Astrocyte (in vitro differentiated cells and primary cell): Measurements from ENCODE around the gene ZC3H18. TPM values are rescaled to one million over a fixed set of nuclear protein-coding genes. Genes with fewer than 3 reads are reported as not detected.

Source experiments
- DNase-seq: peaks from one replicate; pipeline ENCODE4 v3.0.0-alpha.2; 2010; ENCODE audit warnings: low read depth
- FAIRE-seq: peaks from 2 replicates; lab custom pipeline; 2011; peaks lifted over from hg19 to GRCh38; lab: Jason Lieb, UNC
- H2AFZ ChIP-seq: 2 replicates; pipeline ENCODE4 v1.6.0; 2012; ENCODE audit warnings: low read depth, low read length, inconsistent platforms
- H3K27ac ChIP-seq: 2 replicates; pipeline ENCODE4 v1.5.1; 2011; ENCODE audit warnings: low read depth, low read length, inconsistent platforms
- H3K27me3 ChIP-seq: 2 replicates; pipeline ENCODE4 v1.6.0; 2011; ENCODE audit warnings: low read length, inconsistent platforms; ENCODE audit not compliant: insufficient read depth
- H3K36me3 ChIP-seq: 2 replicates; pipeline ENCODE4 v1.5.1; 2011; ENCODE audit warnings: low read length, inconsistent platforms; ENCODE audit not compliant: insufficient read depth
- H3K4me1 ChIP-seq: 2 replicates; pipeline ENCODE4 v1.5.1; 2011; ENCODE audit warnings: low read length, inconsistent platforms; ENCODE audit not compliant: insufficient read depth
- H3K4me2 ChIP-seq: 2 replicates; pipeline ENCODE4 v1.6.0; 2012; ENCODE audit warnings: low read length, inconsistent platforms
- H3K4me3 ChIP-seq: 2 replicates; pipeline ENCODE4 v1.5.1; 2011; ENCODE audit warnings: low read depth, mild to moderate bottlenecking, low read length, inconsistent platforms; ENCODE audit not compliant: insufficient read depth
- H3K79me2 ChIP-seq: 2 replicates; pipeline ENCODE4 v1.6.0; 2012; ENCODE audit warnings: mild to moderate bottlenecking, low read length, inconsistent platforms; ENCODE audit not compliant: insufficient read depth
- H3K9ac ChIP-seq: 2 replicates; pipeline ENCODE4 v1.6.0; 2012; ENCODE audit warnings: mild to moderate bottlenecking, low read length, inconsistent platforms
- H3K9me3 ChIP-seq: 2 replicates; pipeline ENCODE4 v1.5.1; 2012; ENCODE audit warnings: low read depth, mild to moderate bottlenecking, low read length, inconsistent platforms; ENCODE audit not compliant: insufficient read depth
- H4K20me1 ChIP-seq: 2 replicates; pipeline ENCODE4 v1.6.0; 2012; ENCODE audit warnings: low read length, inconsistent platforms; ENCODE audit not compliant: insufficient read depth
- H3K27ac Mint-ChIP-seq: one replicate; pipeline ENCODE4 v1.8.0; 2021; ENCODE audit warnings: mild to moderate bottlenecking, mixed read lengths; ENCODE audit not compliant: unreplicated experiment
- H3K27me3 Mint-ChIP-seq: one replicate; pipeline ENCODE4 v1.8.0; 2021; ENCODE audit warnings: low read depth, mixed read lengths; ENCODE audit not compliant: unreplicated experiment
- H3K36me3 Mint-ChIP-seq: one replicate; pipeline ENCODE4 v1.8.0; 2021; ENCODE audit warnings: low read depth, mixed read lengths; ENCODE audit not compliant: unreplicated experiment
- H3K4me1 Mint-ChIP-seq: one replicate; pipeline ENCODE4 v1.8.0; 2021; ENCODE audit warnings: low read depth, mixed read lengths; ENCODE audit not compliant: unreplicated experiment
- H3K4me3 Mint-ChIP-seq: one replicate; pipeline ENCODE4 v1.8.0; 2021; ENCODE audit warnings: mild to moderate bottlenecking, moderate library complexity, mixed read lengths; ENCODE audit not compliant: unreplicated experiment
- H3K9me3 Mint-ChIP-seq: one replicate; pipeline ENCODE4 v1.8.0; 2021; ENCODE audit warnings: mild to moderate bottlenecking, mixed read lengths; ENCODE audit not compliant: unreplicated experiment
- EZH2 ChIP-seq: IDR thresholded peaks from 2 replicates; pipeline ENCODE4 v1.6.1; 2012; ENCODE audit warnings: mild to moderate bottlenecking, low read length, inconsistent platforms; ENCODE audit not compliant: insufficient read depth
- total RNA-seq: library from RNA; stranded (reverse); gene quantifications from 2 replicates; pipeline ENCODE4 v1.2.1, GENCODE V29; 2021
- TF ChIP-seq, protein P1 (sequence below): IDR thresholded peaks from 2 replicates; pipeline ENCODE4 v1.5.1; 2011; ENCODE audit warnings: low read depth, mild to moderate bottlenecking, inconsistent platforms, low read length, moderate library complexity; ENCODE audit not compliant: insufficient read depth

The ZC3H18 gene
- total RNA-seq, 1 donor from 2014 or later = 32.8 TPM

- Histone ChIP-seq H4K20me1 (peaks cover 58% of the 10 kb centered on the region), H3K9ac (no peak overlapping the region), H3K4me3 (no peak overlapping the region), H3K79me2 (no peaks in the 10 kb centered on the region), H3K27me3 (peaks cover 3% of the 10 kb centered on the region), H3K4me2 (no peak overlapping the region), H3K9me3 (no peaks in the 10 kb centered on the region), H3K36me3 (no peaks in the 10 kb centered on the region), H2AFZ (no peak overlapping the region), H3K27ac (no peak overlapping the region), H3K4me1 (no peaks in the 10 kb centered on the region)
- no peak for FAIRE-seq
- Mint-ChIP-seq H3K4me1 (no peaks in the 10 kb centered on the region), H3K4me3 (no peak overlapping the region), H3K27ac (no peak overlapping the region), H3K36me3 (no peaks in the 10 kb centered on the region), H3K27me3 (peaks cover 2% of the 10 kb centered on the region), H3K9me3 (no peaks in the 10 kb centered on the region)
- DNase-seq = no peak
- TF ChIP-seq, protein P1, sequence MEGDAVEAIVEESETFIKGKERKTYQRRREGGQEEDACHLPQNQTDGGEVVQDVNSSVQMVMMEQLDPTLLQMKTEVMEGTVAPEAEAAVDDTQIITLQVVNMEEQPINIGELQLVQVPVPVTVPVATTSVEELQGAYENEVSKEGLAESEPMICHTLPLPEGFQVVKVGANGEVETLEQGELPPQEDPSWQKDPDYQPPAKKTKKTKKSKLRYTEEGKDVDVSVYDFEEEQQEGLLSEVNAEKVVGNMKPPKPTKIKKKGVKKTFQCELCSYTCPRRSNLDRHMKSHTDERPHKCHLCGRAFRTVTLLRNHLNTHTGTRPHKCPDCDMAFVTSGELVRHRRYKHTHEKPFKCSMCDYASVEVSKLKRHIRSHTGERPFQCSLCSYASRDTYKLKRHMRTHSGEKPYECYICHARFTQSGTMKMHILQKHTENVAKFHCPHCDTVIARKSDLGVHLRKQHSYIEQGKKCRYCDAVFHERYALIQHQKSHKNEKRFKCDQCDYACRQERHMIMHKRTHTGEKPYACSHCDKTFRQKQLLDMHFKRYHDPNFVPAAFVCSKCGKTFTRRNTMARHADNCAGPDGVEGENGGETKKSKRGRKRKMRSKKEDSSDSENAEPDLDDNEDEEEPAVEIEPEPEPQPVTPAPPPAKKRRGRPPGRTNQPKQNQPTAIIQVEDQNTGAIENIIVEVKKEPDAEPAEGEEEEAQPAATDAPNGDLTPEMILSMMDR = no peak
- TF ChIP-seq EZH2 = no peak
Measured at GRCh38 chr16:88522276-88522949, 47.8 kb upstream of the ZC3H18 start.

DNA sequence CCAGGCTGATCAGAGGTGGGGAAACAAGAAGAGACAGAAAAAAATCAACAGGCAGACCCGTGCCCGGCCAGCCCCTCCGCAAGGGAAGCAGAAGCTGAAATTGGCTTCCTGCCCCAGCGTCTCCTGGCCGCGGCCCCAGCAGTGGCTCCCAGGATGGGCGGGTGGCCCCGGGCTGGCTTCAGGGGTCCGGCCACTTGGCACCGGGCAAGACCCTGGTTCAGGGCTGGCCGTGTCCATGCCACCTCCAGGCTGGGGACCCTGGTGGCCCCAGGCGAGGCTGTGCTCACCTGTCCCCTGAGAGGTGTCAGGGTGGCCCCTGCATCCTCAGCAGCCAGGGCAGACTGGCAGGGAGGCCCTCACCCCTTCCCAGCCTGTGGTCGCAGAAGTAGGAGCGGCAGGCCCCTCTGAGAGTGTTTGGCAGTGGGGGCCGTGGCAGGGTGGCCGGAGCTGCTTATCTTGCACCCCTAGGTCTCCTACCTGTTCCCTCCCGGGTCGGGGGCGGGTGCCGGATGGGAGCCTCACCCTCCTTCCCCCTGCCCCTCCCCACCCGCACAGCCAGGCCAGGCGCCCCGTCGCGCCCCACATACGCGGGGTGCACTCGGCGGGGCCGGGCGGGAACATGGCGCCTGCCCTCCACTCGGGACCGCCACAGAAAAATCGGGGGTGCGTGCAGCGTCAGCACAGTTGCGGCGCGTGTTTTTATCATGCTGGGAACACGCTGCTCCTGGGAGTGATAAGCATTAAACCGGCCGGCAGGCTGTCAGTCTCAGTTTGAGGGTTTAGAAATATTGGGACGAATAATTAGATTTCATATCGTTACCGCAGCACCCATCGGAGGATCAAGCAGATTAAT lies 46.7 kb upstream of the ZC3H18 start:
- H3K4me3 Mint-ChIP-seq = no peak overlapping the region

More for the DNA sequence above, 46.7 kb upstream of the ZC3H18 start:
- Mint-ChIP-seq H3K36me3 (peaks cover under 1% of the 10 kb centered on the region), H3K27ac (no peak overlapping the region), H3K4me1 (no peaks in the 10 kb centered on the region), H3K9me3 (no peaks in the 10 kb centered on the region), H3K27me3 (peaks cover 2% of the 10 kb centered on the region)
- H3K79me2 ChIP-seq = no peaks in the 10 kb centered on the region
- H4K20me1 ChIP-seq = peaks cover 65% of the 10 kb centered on the region
- H3K4me2 ChIP-seq = no peak overlapping the region
- no peaks in the 10 kb centered on the region for H3K36me3 ChIP-seq
- peaks cover 3% of the 10 kb centered on the region for H3K27me3 ChIP-seq
- no peak for DNase-seq
- H3K4me3 ChIP-seq = no peak overlapping the region
- peaks cover 2% of the 10 kb centered on the region for H3K4me1 ChIP-seq
- FAIRE-seq = no peak
- H2AFZ ChIP-seq = no peak overlapping the region
- no peaks in the 10 kb centered on the region for H3K9me3 ChIP-seq
- no peak overlapping the region for H3K27ac ChIP-seq
- H3K9ac ChIP-seq = no peak overlapping the region
- peak; percentile 35 for TF ChIP-seq EZH2
- TF ChIP-seq, protein P1 = no peak
